Fibroblast of skin of right biceps (primary cell): Measurements from ENCODE around the gene USP43.
A peak's percentile ranks its signal among the peaks of the same experiment; 100 is the strongest.

ENCODE experiments used
- DNase-seq: peaks from one replicate; pipeline ENCODE4 v3.0.0-alpha.2; 2013

USP43 gene

GRCh38 chr17:9714801-9715200, 69.5 kb downstream of the USP43 start:
- DNase-seq: no peak

GRCh38 chr17:9715503-9716016, 70.2 kb downstream of the USP43 start:
- DNase-seq: no peak

GRCh38 chr17:9725575-9725974, 80.3 kb downstream of the USP43 start:
- no peak for DNase-seq

- no peak for DNase-seq
Measured at GRCh38 chr17:9726291-9726690, 81.0 kb downstream of the USP43 start.

- DNase-seq: no peak
Measured at GRCh38 chr17:9728005-9728404, 82.7 kb downstream of the USP43 start.

- DNase-seq: no peak
Measured at GRCh38 chr17:9728564-9728963, 83.2 kb downstream of the USP43 start.

- DNase-seq: peak; percentile 57
Measured at GRCh38 chr17:9729034-9729650, 83.8 kb downstream of the USP43 start.

GRCh38 chr17:9729735-9730420, 84.6 kb downstream of the USP43 start:
- DNase-seq: peak; percentile 26

GRCh38 chr17:9750524-9750923, 105.2 kb downstream of the USP43 start:
- no peak for DNase-seq

GRCh38 chr17:9755083-9755482, 109.8 kb downstream of the USP43 start:
- peak; percentile 33 for DNase-seq

- DNase-seq: no peak
Measured at GRCh38 chr17:9760266-9760665, 114.9 kb downstream of the USP43 start.

GRCh38 chr17:9763643-9764042, 118.3 kb downstream of the USP43 start:
- no peak for DNase-seq

GRCh38 chr17:9765322-9765721, 120.0 kb downstream of the USP43 start:
- no peak for DNase-seq

- DNase-seq: no peak
Measured at GRCh38 chr17:9766970-9767369, 121.7 kb downstream of the USP43 start.

- DNase-seq: no peak
Measured at GRCh38 chr17:9767432-9767991, 122.2 kb downstream of the USP43 start.

GRCh38 chr17:9768381-9768934, 123.1 kb downstream of the USP43 start:
- DNase-seq: peak; percentile 38

- DNase-seq: no peak
Measured at GRCh38 chr17:9769036-9769695, 123.8 kb downstream of the USP43 start.

- DNase-seq: no peak
Measured at GRCh38 chr17:9771465-9771864, 126.1 kb downstream of the USP43 start.

GRCh38 chr17:9772658-9773057, 127.3 kb downstream of the USP43 start:
- no peak for DNase-seq

GRCh38 chr17:9776911-9777310, 131.6 kb downstream of the USP43 start:
- DNase-seq: no peak
